ENCODE results near the gene PM20D1.

PM20D1 gene

GRCh38 chr1:205852969-205853368, 3.0 kb upstream of the PM20D1 start:
- TF ChIP-seq, protein P1, sequence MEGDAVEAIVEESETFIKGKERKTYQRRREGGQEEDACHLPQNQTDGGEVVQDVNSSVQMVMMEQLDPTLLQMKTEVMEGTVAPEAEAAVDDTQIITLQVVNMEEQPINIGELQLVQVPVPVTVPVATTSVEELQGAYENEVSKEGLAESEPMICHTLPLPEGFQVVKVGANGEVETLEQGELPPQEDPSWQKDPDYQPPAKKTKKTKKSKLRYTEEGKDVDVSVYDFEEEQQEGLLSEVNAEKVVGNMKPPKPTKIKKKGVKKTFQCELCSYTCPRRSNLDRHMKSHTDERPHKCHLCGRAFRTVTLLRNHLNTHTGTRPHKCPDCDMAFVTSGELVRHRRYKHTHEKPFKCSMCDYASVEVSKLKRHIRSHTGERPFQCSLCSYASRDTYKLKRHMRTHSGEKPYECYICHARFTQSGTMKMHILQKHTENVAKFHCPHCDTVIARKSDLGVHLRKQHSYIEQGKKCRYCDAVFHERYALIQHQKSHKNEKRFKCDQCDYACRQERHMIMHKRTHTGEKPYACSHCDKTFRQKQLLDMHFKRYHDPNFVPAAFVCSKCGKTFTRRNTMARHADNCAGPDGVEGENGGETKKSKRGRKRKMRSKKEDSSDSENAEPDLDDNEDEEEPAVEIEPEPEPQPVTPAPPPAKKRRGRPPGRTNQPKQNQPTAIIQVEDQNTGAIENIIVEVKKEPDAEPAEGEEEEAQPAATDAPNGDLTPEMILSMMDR (IDR thresholded peaks at IDR 0.05; ENCODE audit: insufficient read depth, missing control alignments) = no peak
- FAIRE-seq (no peak), DNase-seq (ENCODE audit: insufficient read length, low spot score) (no peak)

DNA sequence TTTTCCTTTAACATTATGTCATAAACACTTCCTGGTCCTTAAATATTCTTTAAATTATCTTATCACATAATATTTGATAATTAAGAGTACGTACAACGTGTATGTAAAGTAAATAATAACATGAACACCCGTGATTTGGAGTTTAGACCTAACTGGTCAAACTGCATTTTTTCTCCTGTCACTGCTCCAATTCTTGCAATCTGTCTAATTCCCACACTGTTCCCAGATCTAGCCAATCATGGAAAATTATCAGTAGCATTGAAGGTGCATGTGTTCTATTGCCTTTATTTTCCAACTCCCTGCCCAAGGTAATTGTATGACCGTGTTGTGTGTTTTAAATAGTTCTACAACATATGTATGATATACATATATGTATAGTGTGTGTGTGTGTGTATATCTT, 2.1 kb upstream of the PM20D1 start:
- no peak for DNase-seq (ENCODE audit: insufficient read length, low spot score)
- FAIRE-seq = no peak
- TF ChIP-seq, protein P1 (IDR thresholded peaks at IDR 0.05; ENCODE audit: insufficient read depth, missing control alignments) = no peak

GRCh38 chr1:205843036-205843859, 6.7 kb downstream of the PM20D1 start:
- no peak for FAIRE-seq
- TF ChIP-seq, protein P1 (IDR thresholded peaks at IDR 0.05; ENCODE audit: insufficient read depth, missing control alignments) = no peak
- DNase-seq (ENCODE audit: insufficient read length, low spot score) = no peak

GRCh38 chr1:205842229-205842628, 7.7 kb downstream of the PM20D1 start:
- TF ChIP-seq, protein P1 (IDR thresholded peaks at IDR 0.05; ENCODE audit: insufficient read depth, missing control alignments) = no peak
- FAIRE-seq = peak; percentile 89
- peak; percentile 36 for DNase-seq (ENCODE audit: insufficient read length, low spot score)

- no peak for DNase-seq (ENCODE audit: insufficient read length, low spot score)
- FAIRE-seq = no peak
- TF ChIP-seq, protein P1 (IDR thresholded peaks at IDR 0.05; ENCODE audit: insufficient read depth, missing control alignments) = no peak
Observed at GRCh38 chr1:205840146-205840923, 9.6 kb downstream of the PM20D1 start.

DNA sequence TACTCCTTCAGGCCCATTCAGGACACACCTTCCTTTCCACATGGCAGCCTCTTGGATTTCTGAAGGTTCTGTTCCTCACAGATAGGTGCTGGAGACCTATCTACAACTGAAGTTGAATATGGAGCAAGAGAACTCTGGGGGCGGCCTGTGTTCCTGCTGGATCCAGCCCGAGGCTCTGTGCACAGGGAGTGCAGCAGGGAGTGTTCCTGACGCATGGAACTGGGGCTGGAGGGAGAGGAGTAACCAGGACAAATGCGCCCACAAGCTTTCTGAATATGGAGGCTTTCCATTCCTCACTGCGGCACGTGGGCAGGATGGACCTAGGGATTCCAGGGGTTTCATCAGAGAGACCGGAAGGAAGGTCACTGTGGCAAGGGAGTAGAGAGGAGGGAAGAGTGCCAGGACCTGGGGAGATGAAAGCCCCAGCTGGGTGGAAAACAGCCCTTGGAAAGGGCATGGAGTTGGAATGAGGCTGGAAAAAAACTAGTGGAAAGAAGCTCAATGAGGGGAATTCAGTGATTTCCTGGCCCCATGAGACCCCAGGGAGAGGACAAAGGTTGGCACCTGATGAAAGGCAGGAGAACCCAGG, 12.5 kb downstream of the PM20D1 start:
- no peak for DNase-seq (ENCODE audit: insufficient read length, low spot score)
- no peak for FAIRE-seq
- TF ChIP-seq, protein P1 (IDR thresholded peaks at IDR 0.05; ENCODE audit: insufficient read depth, missing control alignments) = no peak

All from D721Med (cell line).